GM19328 (cell line): ENCODE data around the gene CMA1.
"Not testable (repeated sequence)": the region's sequence is repeated elsewhere in the genome, so short reads cannot be mapped to it uniquely, and the experiment has no call there.

Experiments
- ATAC-seq: cut with Tn5 transposase; IDR thresholded peaks from one replicate; pipeline ENCODE4 v1.9.1; 2021; ENCODE audit warnings: mild to moderate bottlenecking, moderate library complexity; ENCODE audit not compliant: unreplicated experiment

The CMA1 gene

GRCh38 chr14:24508155-24508840, at the start of gene CMA1:
TSS of gene CMA1 (minus strand) at chr14:24508265. CDS start at chr14:24508235, 30 bp downstream.
- ATAC-seq = no peak

- ATAC-seq = no peak
Measured at GRCh38 chr14:24556756-24557155, 48.7 kb upstream of the CMA1 start.

- ATAC-seq = not testable (repeated sequence)
Measured at GRCh38 chr14:24549064-24549463, 41.0 kb upstream of the CMA1 start.

- ATAC-seq = no peak
Measured at GRCh38 chr14:24542346-24542936, 34.4 kb upstream of the CMA1 start.

GRCh38 chr14:24535737-24536136, 27.7 kb upstream of the CMA1 start:
- no peak for ATAC-seq

GRCh38 chr14:24534286-24534685, 26.2 kb upstream of the CMA1 start:
- no peak for ATAC-seq

GRCh38 chr14:24525877-24526620, 18.0 kb upstream of the CMA1 start:
- ATAC-seq = not testable (repeated sequence)

GRCh38 chr14:24518851-24519250, 10.8 kb upstream of the CMA1 start:
- no peak for ATAC-seq

GRCh38 chr14:24514209-24514608, 6.1 kb upstream of the CMA1 start:
- no peak for ATAC-seq

GRCh38 chr14:24513009-24513408, 4.9 kb upstream of the CMA1 start:
- ATAC-seq = no peak

GRCh38 chr14:24506443-24506842, 1.6 kb downstream of the CMA1 start:
- no peak for ATAC-seq

GRCh38 chr14:24504425-24504950, 3.6 kb downstream of the CMA1 start:
- no peak for ATAC-seq

GRCh38 chr14:24491586-24492408, 16.3 kb downstream of the CMA1 start:
- not testable (repeated sequence) for ATAC-seq

GRCh38 chr14:24483604-24484252, 24.3 kb downstream of the CMA1 start:
- ATAC-seq = no peak

- not testable (repeated sequence) for ATAC-seq
Measured at GRCh38 chr14:24482699-24483303, 25.3 kb downstream of the CMA1 start.

- ATAC-seq = no peak
Measured at GRCh38 chr14:24481622-24482324, 26.3 kb downstream of the CMA1 start.

GRCh38 chr14:24479999-24480398, 28.1 kb downstream of the CMA1 start:
- ATAC-seq = not testable (repeated sequence)

- no peak for ATAC-seq
Measured at GRCh38 chr14:24475261-24475660, 32.8 kb downstream of the CMA1 start.

GRCh38 chr14:24473211-24473610, 34.9 kb downstream of the CMA1 start:
- no peak for ATAC-seq
